ENCODE results near the gene MFAP4.

Gene MFAP4, protein sequence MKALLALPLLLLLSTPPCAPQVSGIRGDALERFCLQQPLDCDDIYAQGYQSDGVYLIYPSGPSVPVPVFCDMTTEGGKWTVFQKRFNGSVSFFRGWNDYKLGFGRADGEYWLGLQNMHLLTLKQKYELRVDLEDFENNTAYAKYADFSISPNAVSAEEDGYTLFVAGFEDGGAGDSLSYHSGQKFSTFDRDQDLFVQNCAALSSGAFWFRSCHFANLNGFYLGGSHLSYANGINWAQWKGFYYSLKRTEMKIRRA

DNA sequence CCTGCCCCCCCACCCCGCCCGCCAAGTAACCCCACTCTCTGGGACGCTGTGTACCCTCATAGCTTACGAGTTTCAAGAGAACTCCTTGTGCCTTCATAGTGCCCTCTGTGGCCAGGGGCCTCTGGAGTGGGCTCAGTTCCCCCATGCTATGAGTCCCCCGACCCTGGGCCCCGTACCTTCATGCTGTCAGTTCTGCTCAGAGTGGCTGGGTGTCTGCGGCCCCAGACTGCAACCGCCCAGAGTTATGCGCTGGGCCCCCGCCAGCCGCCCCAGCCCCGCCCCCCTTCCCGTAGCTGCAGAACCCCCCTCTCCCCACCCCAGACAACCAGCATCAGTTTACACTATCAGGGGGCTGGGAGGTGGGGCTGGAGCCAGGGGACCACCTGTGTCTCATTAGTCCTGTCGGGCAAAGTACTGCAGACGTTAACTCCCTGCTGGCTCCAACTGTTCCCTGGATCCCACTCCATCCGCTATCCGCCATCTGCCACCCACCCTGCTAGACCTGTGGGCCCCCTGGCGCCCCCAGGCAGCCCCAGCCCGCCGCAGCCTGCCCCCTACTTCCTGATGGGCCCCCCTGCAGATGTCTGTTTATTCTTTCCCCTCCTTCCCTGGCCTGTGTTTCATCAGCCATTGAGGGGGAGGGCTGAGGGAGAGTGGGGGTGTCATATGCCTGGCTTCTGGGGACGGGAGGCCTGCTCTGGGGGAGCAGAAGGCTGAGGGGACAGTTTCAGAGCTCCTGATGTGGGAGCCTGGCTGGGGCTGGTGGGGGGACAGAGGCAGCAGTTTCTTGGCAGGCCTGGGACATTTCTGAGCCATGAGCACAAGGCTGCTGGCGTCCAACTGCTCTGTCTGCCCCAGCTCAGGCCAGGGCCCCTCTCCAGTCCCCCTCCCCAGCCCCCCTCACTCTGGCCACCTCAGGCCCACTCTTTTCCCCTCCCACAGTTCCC lies at the start of gene MFAP4:
MFAP4 (minus strand) TSS at position 217 of the 947 bp plus-strand sequence; CDS start at position 182, 35 bp downstream.
- DNase-seq (ENCODE audit: low read depth), result no peak

DNA sequence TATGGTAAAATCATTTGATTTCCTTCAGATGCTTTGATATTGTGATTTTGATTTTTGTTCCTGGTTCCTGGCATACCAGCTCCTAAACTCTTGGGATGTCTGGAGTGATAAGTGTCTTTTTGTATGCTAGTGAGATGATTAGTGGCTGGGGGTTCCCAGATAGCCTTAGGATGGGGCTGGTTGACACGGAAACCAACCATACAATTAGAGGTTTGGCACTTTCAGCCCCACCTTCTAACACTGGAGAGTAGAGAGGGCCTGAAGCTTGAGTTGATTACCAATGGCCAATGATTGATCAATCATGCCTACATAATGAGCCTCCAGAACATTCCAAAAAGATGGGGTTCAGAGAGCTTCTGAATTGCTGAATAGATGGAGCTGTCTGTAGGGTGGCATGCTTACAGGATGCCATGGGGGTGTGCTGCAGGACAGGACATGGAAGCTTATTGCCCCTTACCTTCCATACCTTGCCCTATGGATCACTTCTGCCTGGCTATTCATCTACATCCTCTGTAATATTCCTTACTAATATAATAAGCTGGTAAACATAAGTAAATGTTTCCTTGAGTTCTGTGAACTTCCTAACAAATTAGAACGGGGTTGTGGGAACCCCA lies 46.8 kb upstream of the MFAP4 start:
- DNase-seq (ENCODE audit: low read depth), result no peak

DNA sequence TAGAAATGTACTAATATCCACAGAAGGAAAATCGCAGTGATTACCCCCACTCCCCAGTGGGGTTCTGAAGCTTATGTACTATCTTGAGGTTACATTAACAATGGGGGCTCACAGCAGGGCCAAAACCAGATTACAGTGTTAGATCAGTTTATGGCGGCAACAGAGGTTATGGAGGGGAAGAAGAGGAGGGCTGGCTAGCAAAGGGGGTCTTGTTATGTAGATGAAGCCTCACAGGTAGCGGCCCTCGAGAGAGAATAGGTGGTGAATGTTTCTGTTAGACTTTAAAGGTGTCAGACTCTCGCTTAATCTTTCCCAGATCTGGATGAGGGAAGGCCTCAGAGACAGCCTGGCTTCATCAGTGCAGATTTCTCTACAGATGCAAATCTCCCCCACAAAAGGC lies 46.3 kb upstream of the MFAP4 start:
- DNase-seq (ENCODE audit: low read depth), result no peak

DNA sequence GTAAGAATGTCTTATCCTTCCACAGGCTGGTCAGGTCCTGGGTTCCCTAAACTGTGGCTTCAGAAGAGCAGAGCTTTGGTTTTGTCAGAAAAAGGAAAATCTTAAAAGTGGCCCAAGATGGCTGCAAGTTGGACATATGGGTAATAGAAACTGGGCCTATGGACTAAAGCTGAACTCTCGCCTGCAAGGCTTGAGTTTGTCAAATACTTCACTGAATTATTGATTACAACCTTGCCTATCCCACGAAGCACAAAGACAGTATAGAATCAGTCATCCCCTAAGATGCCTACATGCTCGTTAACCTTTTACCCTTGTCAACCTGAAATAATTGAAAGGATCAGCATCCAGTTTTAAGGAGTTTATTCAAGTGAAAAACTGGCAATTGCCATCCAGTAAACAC lies 44.7 kb upstream of the MFAP4 start:
- DNase-seq (ENCODE audit: low read depth), result no peak

DNA sequence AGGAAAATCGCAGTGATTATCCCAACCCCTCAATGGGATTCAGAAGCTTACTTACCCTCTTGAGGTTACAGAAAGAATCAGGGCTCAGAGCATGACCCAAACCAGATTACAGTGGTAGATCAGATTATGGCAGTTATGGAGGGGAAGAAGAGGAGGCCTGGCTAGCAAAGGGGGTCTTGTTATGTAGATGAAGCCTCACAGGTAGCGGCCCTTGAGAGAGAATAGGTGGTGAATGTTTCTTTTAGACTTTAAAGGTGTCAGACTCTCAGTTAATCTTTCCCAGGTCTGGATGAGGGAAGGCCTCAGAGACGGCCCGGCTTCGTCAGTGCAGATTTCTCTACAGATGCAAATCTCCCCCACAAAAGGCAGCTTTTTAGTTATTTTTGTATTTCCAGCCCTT lies 39.6 kb upstream of the MFAP4 start:
- no peak for DNase-seq (ENCODE audit: low read depth)

DNA sequence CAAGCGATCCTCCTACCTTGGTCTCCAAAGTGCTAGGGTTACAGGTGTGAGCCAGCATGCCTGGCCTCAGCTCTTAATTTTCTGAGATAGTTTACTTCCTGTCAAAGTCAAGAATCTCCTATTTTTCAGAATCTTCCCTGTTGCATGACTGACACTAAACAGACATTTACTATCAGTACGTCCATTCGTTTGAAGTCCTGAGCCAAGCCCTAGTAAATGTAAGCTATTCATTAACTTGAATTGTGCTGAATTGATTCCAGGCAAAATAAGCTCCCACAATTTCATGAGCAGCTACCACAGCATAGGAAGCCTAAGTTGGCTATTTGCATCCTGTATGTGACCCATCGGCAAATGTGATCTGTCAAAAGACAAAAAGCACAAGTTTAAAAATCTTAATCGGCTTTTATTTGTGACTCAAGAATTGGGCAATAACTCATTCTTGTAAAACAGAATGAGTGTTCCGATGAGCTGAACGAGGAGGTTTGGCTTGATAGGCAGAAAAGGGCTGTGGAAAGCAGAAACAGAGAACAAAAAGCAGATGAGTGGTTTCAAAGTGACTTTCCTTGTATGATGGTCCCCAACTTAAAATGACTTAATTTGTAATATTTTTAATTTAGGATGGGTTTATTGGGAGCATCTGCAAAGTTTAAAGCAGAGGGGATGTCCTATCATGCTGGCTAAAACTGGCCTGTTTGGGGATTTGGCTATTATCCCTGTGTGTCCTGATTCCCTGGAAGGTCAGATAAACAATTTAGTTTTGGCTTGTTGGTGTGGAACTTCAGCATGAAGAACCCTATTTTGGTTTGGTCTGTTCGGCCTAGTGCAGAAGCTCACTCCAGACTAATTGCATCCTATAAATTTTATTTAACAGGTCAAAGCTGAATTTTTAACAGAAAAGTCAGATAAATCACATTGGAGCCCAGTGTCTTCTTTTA lies 38.2 kb upstream of the MFAP4 start:
- DNase-seq (ENCODE audit: low read depth), result no peak

DNA sequence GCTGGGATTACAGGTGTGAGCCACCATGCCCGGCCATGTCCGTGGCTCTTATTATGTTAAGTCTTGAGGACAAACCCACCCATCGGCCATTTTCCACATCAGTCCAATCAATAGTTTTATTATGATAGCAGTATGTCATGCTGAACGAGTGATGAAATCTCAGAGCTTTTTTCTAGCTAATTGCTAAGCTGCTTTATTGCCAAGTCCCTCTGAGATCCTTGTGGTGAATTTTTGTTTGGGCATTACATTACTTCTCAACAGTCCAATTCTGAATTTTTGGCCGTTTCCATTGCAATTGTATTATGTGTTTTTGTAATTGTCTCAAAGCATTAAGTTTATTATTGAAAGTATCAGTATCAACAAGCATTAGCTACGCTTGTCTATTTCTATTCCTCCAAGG lies 34.9 kb upstream of the MFAP4 start:
- no peak for DNase-seq (ENCODE audit: low read depth)

DNA sequence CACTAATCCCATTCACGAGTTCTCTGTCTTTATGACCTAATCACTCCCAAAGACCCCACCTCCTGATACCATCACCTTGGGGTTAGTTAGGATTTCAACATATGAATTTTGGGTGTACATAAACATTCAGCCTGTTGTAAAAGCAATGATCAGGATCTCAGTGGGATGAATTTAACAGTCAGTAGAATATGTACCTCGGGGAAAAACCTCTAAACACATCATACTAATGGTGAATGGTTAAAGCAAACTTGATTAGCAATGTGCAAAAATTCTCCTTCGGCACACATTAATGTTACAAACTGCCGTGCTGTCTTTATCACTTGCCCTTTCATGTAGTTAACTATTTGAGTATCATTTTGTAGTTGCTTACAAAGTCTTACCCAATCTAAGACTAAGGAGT lies 34.2 kb upstream of the MFAP4 start:
- no peak for DNase-seq (ENCODE audit: low read depth)

DNA sequence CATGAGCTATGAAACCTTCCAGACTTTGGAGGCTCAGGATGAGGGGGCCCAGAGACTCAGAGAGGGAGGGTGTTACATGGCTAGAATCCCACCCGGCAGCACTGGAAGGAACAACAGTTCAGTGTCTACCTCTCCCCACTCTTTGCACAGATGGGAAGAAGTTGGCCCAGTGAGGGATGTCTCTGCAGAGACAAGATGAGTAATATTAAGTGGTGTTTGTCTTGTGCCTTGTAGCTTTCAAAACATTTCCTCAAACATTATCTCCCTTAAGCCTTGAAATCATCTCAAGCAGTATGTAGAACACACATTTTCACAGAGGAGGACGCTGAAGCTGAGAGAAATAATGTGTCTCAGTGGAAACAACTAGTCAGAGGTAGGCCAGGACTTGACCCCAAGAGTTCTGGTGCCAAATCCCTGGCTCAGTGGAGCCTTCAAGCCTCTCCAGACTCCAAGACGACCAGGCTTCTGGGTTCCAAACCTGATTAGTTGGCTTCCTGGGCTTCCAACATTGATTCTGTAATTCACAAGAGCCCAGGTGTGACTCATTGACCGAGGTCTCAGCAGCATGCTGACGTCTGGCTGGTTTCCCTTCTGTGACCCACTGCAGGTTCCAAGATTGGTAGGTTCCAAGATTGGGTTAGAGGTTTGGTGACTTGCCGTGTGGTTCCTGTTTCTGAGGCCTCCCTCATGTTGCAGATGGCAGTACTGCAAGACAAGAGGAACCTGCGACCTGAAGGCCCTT lies 31.4 kb upstream of the MFAP4 start:
- no peak for DNase-seq (ENCODE audit: low read depth)

DNA sequence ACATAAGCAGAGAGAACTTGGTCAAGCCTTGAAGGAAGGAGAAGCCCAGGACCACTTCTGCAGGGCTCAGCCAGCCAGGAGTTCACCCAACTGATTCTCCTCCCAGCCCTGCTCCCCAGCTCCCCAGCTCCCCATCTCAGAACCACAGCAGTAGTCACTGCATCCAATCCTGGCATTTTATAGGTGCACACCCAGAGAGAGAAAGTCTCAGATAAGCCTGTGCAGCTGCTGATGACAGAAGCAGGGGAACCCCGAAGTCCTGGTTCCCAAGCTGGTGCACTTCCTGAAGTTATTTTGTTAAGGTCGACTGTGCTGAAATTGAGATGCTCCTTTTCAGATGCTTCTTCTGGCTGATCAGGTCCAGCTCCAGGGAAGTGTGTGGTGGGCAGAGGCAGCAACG lies 30.6 kb upstream of the MFAP4 start:
- no peak for DNase-seq (ENCODE audit: low read depth)

DNA sequence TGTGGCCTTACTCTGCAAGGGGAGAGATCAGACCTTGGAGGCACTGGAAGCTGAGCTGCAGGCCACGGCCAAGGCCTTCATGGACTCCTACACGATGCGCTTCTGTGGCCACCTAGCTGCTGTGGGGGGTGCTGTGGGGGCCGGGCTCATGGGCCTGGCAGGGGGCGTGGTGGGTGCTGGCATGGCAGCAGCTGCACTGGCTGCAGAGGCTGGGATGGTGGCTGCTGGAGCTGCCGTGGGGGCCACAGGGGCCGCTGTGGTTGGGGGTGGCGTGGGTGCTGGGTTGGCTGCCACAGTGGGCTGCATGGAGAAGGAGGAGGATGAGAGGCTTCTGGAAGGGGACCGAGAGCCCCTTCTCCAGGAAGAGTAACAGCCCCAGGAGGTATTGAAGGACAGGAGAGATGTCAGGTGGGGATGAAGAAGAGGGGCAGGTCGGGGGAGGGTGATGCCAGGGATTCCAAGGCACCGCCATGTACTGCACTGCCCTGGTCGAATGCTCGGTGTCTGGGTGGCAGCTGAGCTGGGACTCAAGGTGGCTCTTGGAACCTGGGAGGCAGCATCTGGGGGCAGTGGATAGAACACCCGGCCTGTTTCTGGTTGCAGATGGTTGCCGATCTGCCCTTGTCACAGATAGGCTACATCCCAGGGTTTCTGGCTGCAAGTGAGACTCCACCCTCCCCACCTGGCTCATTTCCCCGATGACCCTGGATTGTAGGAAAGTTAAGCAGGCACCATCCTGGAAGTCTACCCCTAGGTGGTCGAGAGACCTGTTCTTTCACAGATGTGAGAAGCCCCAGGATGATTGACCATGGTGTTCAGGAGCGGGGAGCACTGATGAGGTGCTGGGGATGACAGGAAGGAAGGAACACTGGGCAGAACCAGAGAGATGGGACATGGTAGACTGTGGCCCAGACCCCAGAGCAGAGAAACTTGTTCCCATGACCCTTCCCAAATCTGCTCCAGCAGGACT lies 29.1 kb upstream of the MFAP4 start:
- DNase-seq (ENCODE audit: low read depth), result no peak

DNA sequence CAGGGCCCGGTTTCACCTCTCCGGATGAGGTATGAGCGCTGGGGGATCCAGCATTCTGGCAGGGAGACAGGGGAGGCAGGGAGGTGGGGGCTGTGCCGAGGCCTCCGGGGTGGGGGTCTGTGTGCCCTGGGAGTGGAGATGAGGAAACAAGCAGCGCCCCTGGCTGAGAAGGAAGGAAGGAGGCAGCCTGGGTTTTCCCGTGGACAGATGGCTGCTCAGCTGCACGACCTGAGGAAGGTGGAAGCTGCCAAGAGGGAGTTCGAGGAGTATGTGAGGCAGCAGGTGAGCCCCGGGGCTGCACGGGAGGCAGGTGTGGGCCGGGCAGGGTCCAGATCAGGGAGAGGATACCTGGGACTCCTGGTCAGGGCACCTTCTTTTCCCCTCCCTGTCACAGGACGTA lies 28.3 kb upstream of the MFAP4 start:
- no peak for DNase-seq (ENCODE audit: low read depth)

DNA sequence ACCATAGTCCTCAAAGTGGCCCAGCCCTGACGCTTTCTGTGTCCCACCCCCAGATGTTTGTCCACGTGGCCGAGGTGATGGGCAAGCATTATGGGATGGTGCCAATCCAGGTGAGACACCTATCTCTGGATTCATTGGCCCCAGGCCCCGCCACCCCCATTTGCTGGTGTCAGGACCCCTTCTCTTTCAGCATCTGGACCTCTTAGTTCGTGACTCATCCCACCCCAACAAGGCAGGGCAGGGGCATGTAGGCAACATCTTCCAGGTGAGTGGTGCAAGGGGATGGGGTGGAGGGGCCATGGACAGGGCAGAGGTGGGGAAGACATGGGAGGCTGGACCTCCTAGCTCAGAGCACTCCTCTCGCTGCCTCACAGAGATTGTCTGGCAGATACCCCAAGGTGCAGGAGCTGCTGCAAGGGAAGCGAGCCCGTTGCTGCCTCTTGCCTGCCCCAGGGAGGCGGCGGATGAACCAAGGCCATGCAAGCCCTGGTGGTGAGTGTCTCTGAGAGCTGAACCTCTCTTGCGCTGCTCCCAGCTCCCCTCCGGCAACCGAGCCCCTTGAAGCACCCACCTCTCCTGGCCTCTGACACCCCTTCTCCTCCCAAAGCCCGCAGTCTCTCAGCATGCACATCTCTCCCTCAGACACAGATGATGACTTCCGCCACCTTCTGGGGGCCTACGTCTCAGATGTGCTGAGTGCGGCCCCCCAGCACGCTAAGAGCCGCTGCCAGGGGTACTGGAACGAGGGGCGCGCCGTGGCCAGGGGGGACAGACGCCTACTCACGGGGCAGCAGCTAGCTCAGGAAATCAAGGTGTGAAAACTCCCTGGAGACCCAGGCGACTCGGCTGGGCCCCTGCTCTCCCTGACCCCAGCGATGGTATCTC lies 27.6 kb upstream of the MFAP4 start:
- DNase-seq (ENCODE audit: low read depth), result no peak

DNA sequence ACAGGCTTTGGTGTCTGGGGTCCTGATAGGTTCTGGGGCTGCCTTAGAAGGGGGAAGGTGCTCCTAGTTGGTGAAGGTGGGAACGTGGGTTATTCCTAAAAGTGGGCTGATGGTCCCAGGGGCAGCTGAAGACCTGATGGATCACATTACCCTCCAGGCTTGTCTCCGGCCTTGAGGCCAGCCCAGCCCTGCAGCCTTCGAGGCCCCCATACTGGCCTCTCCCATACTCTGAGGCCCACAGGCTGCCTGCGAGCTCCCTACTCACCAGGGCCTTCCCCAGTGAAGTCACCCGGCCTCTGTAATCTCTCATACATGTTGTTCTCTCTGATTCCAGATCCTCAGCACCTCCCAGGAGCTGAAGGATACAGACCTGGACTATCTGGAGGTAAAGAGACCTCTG lies 26.8 kb upstream of the MFAP4 start:
- no peak for DNase-seq (ENCODE audit: low read depth)

DNA sequence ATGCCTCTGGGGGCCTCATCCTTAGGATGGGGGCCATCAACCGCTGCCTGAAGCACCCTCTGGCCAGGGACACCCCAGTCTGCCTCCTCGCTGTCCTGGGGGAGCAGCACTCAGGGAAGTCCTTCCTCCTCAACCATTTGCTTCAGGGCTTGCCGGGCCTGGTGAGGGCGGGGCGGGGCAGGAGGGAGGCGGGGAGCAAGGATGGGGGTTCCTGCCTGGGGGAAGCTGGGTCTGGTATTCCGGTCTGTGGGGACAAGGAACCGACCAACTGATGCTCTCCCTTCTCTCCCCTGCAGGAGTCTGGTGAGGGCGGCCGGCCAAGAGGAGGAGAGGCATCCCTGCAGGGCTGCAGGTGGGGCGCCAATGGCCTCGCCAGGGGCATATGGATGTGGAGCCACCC lies 26.0 kb upstream of the MFAP4 start:
- no peak for DNase-seq (ENCODE audit: low read depth)

DNA sequence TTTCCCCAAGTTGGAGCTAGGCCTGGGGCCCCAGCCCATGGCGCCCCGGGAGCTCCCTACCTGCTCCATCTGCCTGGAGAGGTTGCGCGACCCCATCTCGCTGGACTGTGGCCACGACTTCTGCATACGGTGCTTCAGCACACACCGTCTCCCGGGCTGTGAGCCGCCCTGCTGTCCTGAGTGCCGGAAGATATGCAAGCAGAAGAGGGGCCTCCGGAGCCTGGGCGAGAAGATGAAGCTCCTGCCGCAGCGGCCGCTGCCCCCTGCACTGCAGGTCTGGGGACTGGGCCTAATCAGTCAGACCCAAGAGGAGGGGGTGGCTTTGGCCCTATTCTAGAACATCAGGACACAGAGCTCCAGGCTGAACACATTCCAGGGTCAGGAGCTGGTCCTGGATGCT lies 25.5 kb upstream of the MFAP4 start:
- DNase-seq (ENCODE audit: low read depth), result no peak

DNA sequence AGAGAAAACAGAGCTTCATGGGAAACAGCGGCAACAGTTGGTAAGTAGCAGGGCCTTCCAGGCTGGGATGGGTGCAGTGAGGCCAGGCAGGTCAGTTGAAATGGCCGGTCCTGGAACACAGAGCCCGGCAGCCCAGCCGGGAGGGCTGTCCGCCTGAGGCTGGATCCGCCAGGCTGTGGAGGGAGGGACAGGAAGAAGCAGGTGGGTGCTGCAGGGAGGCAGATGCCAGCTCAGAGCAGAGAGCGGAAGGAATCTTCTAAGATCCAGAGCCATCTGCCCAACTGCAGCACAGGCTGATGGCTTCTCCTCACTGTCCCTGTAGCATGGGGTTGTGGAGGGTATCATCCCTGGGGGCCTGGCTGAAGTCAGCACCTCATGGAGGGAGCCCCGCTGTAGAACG lies 24.6 kb upstream of the MFAP4 start:
- no peak for DNase-seq (ENCODE audit: low read depth)

DNA sequence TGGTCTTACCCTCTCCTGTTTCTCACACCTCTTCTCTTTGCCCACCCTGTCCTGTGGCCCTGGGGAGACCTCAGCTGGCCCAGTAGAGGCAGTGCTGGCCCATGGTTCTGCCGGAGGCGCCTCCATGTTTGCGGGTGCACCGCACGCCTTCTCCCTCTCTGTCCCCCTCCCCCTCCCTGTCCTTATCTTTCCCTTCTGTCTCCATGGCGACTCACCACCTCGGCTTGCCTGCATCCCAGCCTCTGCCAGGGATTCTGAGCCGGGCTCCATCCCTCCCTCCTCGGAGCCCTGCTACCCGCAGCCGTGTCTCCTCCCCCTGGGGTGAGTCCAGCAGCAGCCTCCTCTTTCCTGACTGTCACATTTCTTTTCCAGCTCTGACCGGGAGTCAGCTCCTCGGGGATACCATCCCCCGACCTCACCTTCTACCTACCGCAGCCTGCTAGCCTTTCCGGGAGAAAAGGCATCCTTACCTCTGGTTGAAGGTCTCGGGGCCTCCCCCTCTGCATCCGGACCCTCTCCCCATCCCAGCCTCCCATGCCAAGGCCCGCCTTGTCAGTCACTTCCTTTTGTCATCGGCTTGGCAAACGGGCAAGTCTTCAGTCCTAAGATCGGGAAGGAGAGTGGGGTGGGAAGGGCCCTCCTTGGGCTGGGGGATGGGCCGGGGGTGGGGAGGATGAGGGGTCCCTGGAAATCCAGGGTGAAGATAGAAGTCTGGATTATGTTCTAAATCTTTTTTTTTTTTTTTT lies 24.1 kb upstream of the MFAP4 start, which contains the start of gene RNF112:
RNF112 (plus strand) TSS at position 358 of the 746 bp plus-strand sequence; CDS start at position 535, 177 bp downstream.
- no peak for DNase-seq (ENCODE audit: low read depth)
